ENCODE measurements around the gene SRGAP3.

SRGAP3 gene

GRCh38 chr3:9255976-9256375, 6.5 kb upstream of the SRGAP3 start:
- no peak for DNase-seq (ENCODE audit: low spot score)
- no peak for TF ChIP-seq CTCF (IDR thresholded peaks at IDR 0.05; ENCODE audit: borderline replicate concordance, control extremely low read depth, extremely low read depth, insufficient read depth, missing control alignments)
- in situ Hi-C loops (cut with MboI; ENCODE audit: low sequenced_read_pairs, unreplicated experiment) = no loop called here

GRCh38 chr3:9254764-9255163, 5.3 kb upstream of the SRGAP3 start:
- no peak for DNase-seq (ENCODE audit: low spot score)
- no peak for TF ChIP-seq CTCF (IDR thresholded peaks at IDR 0.05; ENCODE audit: borderline replicate concordance, control extremely low read depth, extremely low read depth, insufficient read depth, missing control alignments)
- in situ Hi-C loops (cut with MboI; ENCODE audit: low sequenced_read_pairs, unreplicated experiment) = no loop called here

- in situ Hi-C loops (cut with MboI; ENCODE audit: low sequenced_read_pairs, unreplicated experiment) = no loop called here
- DNase-seq (ENCODE audit: low spot score) = no peak
Measured at GRCh38 chr3:9253327-9253726, 3.9 kb upstream of the SRGAP3 start.

GRCh38 chr3:9251055-9251786, 1.8 kb upstream of the SRGAP3 start:
- TF ChIP-seq CTCF (IDR thresholded peaks at IDR 0.05; ENCODE audit: borderline replicate concordance, control extremely low read depth, extremely low read depth, insufficient read depth, missing control alignments) = no peak
- DNase-seq (ENCODE audit: low spot score) = no peak
- in situ Hi-C loops (cut with MboI; ENCODE audit: low sequenced_read_pairs, unreplicated experiment) = no loop called here

More at GRCh38 chr3:9253327-9253726, 3.9 kb upstream of the SRGAP3 start:
- TF ChIP-seq CTCF (IDR thresholded peaks at IDR 0.05; ENCODE audit: borderline replicate concordance, control extremely low read depth, extremely low read depth, insufficient read depth, missing control alignments) = no peak

- TF ChIP-seq CTCF (IDR thresholded peaks at IDR 0.05; ENCODE audit: borderline replicate concordance, control extremely low read depth, extremely low read depth, insufficient read depth, missing control alignments) = no peak
- no peak for DNase-seq (ENCODE audit: low spot score)
- in situ Hi-C loops (cut with MboI; ENCODE audit: low sequenced_read_pairs, unreplicated experiment) = no loop called here
Measured at GRCh38 chr3:9250236-9250635, 790 bp upstream of the SRGAP3 start.

- DNase-seq (ENCODE audit: low spot score) = no peak
- in situ Hi-C loops (cut with MboI; ENCODE audit: low sequenced_read_pairs, unreplicated experiment) = no loop called here
Measured at GRCh38 chr3:9248522-9249271, 749 bp downstream of the SRGAP3 start.

More at GRCh38 chr3:9248522-9249271, 749 bp downstream of the SRGAP3 start:
- TF ChIP-seq CTCF (IDR thresholded peaks at IDR 0.05; ENCODE audit: borderline replicate concordance, control extremely low read depth, extremely low read depth, insufficient read depth, missing control alignments) = no peak

All from GM13976 (cell line).